ENCODE data around the gene AP3B1.

Gene AP3B1

GRCh38 chr5:78234804-78235203, 59.7 kb downstream of the AP3B1 start:
- DNase-seq (ENCODE audit: low read depth) = no peak
- H3K4me3 ChIP-seq (ENCODE audit: low read length) = no peak overlapping the region
- no peak for TF ChIP-seq CTCF (conservative IDR thresholded peaks at IDR 0.05; ENCODE audit: low read length)

GRCh38 chr5:78232163-78232562, 62.3 kb downstream of the AP3B1 start:
- TF ChIP-seq CTCF (conservative IDR thresholded peaks at IDR 0.05; ENCODE audit: low read length) = no peak
- no peak overlapping the region for H3K4me3 ChIP-seq (ENCODE audit: low read length)
- DNase-seq (ENCODE audit: low read depth) = no peak

GRCh38 chr5:78224358-78224757, 70.1 kb downstream of the AP3B1 start:
- H3K4me3 ChIP-seq (ENCODE audit: low read length) = no peak overlapping the region
- no peak for DNase-seq (ENCODE audit: low read depth)
- no peak for TF ChIP-seq CTCF (conservative IDR thresholded peaks at IDR 0.05; ENCODE audit: low read length)

- peak; percentile 49 for TF ChIP-seq CTCF (conservative IDR thresholded peaks at IDR 0.05; ENCODE audit: low read length)
- peak; percentile 60 for DNase-seq (ENCODE audit: low read depth)
- H3K4me3 ChIP-seq (ENCODE audit: low read length) = no peak overlapping the region
These were observed 72.5 kb downstream of the AP3B1 start for GRCh38 chr5:78221964-78222451.

- no peak for DNase-seq (ENCODE audit: low read depth)
- no peak for TF ChIP-seq CTCF (conservative IDR thresholded peaks at IDR 0.05; ENCODE audit: low read length)
- H3K4me3 ChIP-seq (ENCODE audit: low read length) = no peak overlapping the region
These were observed 73.0 kb downstream of the AP3B1 start for GRCh38 chr5:78221467-78221866.

- DNase-seq (ENCODE audit: low read depth) = no peak
- H3K4me3 ChIP-seq (ENCODE audit: low read length) = no peak overlapping the region
- TF ChIP-seq CTCF (conservative IDR thresholded peaks at IDR 0.05; ENCODE audit: low read length) = no peak
These were observed 78.5 kb downstream of the AP3B1 start for GRCh38 chr5:78215972-78216371.

- no peak overlapping the region for H3K4me3 ChIP-seq (ENCODE audit: low read length)
- no peak for TF ChIP-seq CTCF (conservative IDR thresholded peaks at IDR 0.05; ENCODE audit: low read length)
- no peak for DNase-seq (ENCODE audit: low read depth)
These were observed 78.9 kb downstream of the AP3B1 start for GRCh38 chr5:78215565-78215964.
